ENCODE results near the gene AKAP8L. TPM values are rescaled to one million over a fixed set of nuclear protein-coding genes. Genes with fewer than 3 reads are reported as not detected.
"Not testable (repeated sequence)": the region's sequence is repeated elsewhere in the genome, so short reads cannot be mapped to it uniquely, and the experiment has no call there.

The AKAP8L gene
- total RNA-seq, 2 experiments from 2014 or later: 96.3 to 98.2 TPM

GRCh38 chr19:15419413-15420025 lies 731 bp upstream of the AKAP8L start:
- peaks cover 3% of the 10 kb centered on the region for H3K9me3 Mint-ChIP-seq
- peak overlapping the region; percentile 37 for H3K27ac Mint-ChIP-seq
- DNase-seq: no peak
- ChIA-PET CTCF (interaction anchor here (0.5 to 7.0 kb wide), 37 partner anchors 11 to 903 kb away, joined by 3 to 242 read pairs (median 4); partner anchors contain the start of genes AKAP8, BRD4, PGLYRP2 and RASAL3), POLR2A (interaction anchor here (0.5 to 6.9 kb wide), 31 partner anchors 10 to 417 kb away, joined by 3 to 108 read pairs (median 5); partner anchors contain the start of genes AKAP8, BRD4, RASAL3 and WIZ)
- peak overlapping the region; percentile 97 for H3K4me3 Mint-ChIP-seq
- H3K4me1 Mint-ChIP-seq: peaks cover 40% of the 10 kb centered on the region
- H3K36me3 Mint-ChIP-seq (ENCODE audit: low read depth): peaks cover 40% of the 10 kb centered on the region
- no peaks in the 10 kb centered on the region for H3K27me3 Mint-ChIP-seq

- Mint-ChIP-seq H3K4me1 (peaks cover 46% of the 10 kb centered on the region), H3K27ac (peak overlapping the region; percentile 97), H3K4me3 (peak overlapping the region; percentile 97), H3K36me3 (ENCODE audit: low read depth) (peaks cover 32% of the 10 kb centered on the region), H3K9me3 (no peaks in the 10 kb centered on the region), H3K27me3 (no peaks in the 10 kb centered on the region)
- CTCF ChIA-PET: interaction anchor here (0.7 to 7.0 kb wide), 22 partner anchors 8 to 326 kb away, joined by 3 to 242 read pairs (median 6); partner anchors contain the start of genes AKAP8, BRD4 and RASAL3
- POLR2A ChIA-PET: interaction anchor here (0.7 to 6.9 kb wide), 21 partner anchors 8 to 419 kb away, joined by 3 to 108 read pairs (median 8); partner anchors contain the start of genes AKAP8, BRD4, RASAL3 and WIZ
- DNase-seq: no peak
Measured at GRCh38 chr19:15418231-15418578, 583 bp downstream of the AKAP8L start.

GRCh38 chr19:15417699-15418098 lies 1.1 kb downstream of the AKAP8L start:
- peaks cover 30% of the 10 kb centered on the region for H3K36me3 Mint-ChIP-seq (ENCODE audit: low read depth)
- peak overlapping the region; percentile 97 for H3K27ac Mint-ChIP-seq
- peaks cover 50% of the 10 kb centered on the region for H3K4me1 Mint-ChIP-seq
- H3K9me3 Mint-ChIP-seq: no peaks in the 10 kb centered on the region
- ChIA-PET CTCF (interaction anchor here (1.0 to 7.0 kb wide), 4 partner anchors 47 to 240 kb away, joined by 3 to 242 read pairs (median 19); no protein-coding TSS in a partner anchor), POLR2A (interaction anchor here (1.3 to 6.9 kb wide), 9 partner anchors 12 to 140 kb away, joined by 3 to 108 read pairs (median 50); partner anchors contain the start of genes AKAP8, BRD4 and RASAL3)
- no peak for DNase-seq
- no peaks in the 10 kb centered on the region for H3K27me3 Mint-ChIP-seq
- H3K4me3 Mint-ChIP-seq: peak overlapping the region; percentile 97

GRCh38 chr19:15412832-15413231 lies 6.0 kb downstream of the AKAP8L start:
- POLR2A ChIA-PET: no interaction called here
- Mint-ChIP-seq H3K9me3 (no peaks in the 10 kb centered on the region), H3K27ac (no peak overlapping the region), H3K4me1 (peaks cover 38% of the 10 kb centered on the region), H3K27me3 (no peaks in the 10 kb centered on the region), H3K36me3 (ENCODE audit: low read depth) (peaks cover 31% of the 10 kb centered on the region), H3K4me3 (no peak overlapping the region)
- CTCF ChIA-PET: no interaction called here
- no peak for DNase-seq

GRCh38 chr19:15411351-15411750 lies 7.4 kb downstream of the AKAP8L start:
- H3K36me3 Mint-ChIP-seq (ENCODE audit: low read depth): peaks cover 30% of the 10 kb centered on the region
- CTCF ChIA-PET: interaction anchor here (0.7 to 1.0 kb wide), 2 partner anchors 24 to 32 kb away, joined by 3 read pairs; partner anchors contain the start of gene AKAP8
- not testable (repeated sequence) for H3K27me3 Mint-ChIP-seq

GRCh38 chr19:15404780-15405211 lies 14.0 kb downstream of the AKAP8L start:
- CTCF ChIA-PET: interaction anchor here (1.6 to 2.0 kb wide), 2 partner anchors 14 to 151 kb away, joined by 4 to 6 read pairs; partner anchors contain the start of gene AKAP8L
- no peaks in the 10 kb centered on the region for H3K9me3 Mint-ChIP-seq
- H3K4me1 Mint-ChIP-seq: peaks cover 17% of the 10 kb centered on the region
- no peak for DNase-seq
- POLR2A ChIA-PET: interaction anchor here (0.7 kb wide), 1 partner anchor 25 kb away, joined by 3 read pairs; the partner anchor contains the start of gene AKAP8
- H3K4me3 Mint-ChIP-seq: no peak overlapping the region
- no peaks in the 10 kb centered on the region for H3K27me3 Mint-ChIP-seq
- H3K36me3 Mint-ChIP-seq (ENCODE audit: low read depth): peaks cover 41% of the 10 kb centered on the region
- peak overlapping the region; percentile 46 for H3K27ac Mint-ChIP-seq

More at GRCh38 chr19:15411351-15411750, 7.4 kb downstream of the AKAP8L start:
- POLR2A ChIA-PET: interaction anchor here (1.5 kb wide), 1 partner anchor 32 kb away, joined by 5 read pairs; the partner anchor contains the start of gene AKAP8
- DNase-seq, H3K27ac Mint-ChIP-seq, H3K9me3 Mint-ChIP-seq, H3K4me3 Mint-ChIP-seq: not testable (repeated sequence)
- H3K4me1 Mint-ChIP-seq: peaks cover 25% of the 10 kb centered on the region

GRCh38 chr19:15404097-15404779 lies 14.6 kb downstream of the AKAP8L start:
- Mint-ChIP-seq H3K9me3 (no peaks in the 10 kb centered on the region), H3K4me1 (peaks cover 14% of the 10 kb centered on the region), H3K27me3 (no peaks in the 10 kb centered on the region), H3K4me3 (no peak overlapping the region), H3K27ac (peak overlapping the region; percentile 46), H3K36me3 (ENCODE audit: low read depth) (peaks cover 41% of the 10 kb centered on the region)
- no peak for DNase-seq
- ChIA-PET CTCF (interaction anchor here (0.5 to 2.0 kb wide), 3 partner anchors 15 to 157 kb away, joined by 3 to 6 read pairs (median 4); partner anchors contain the start of gene AKAP8L), POLR2A (interaction anchor here (0.7 kb wide), 1 partner anchor 25 kb away, joined by 3 read pairs; the partner anchor contains the start of gene AKAP8)

GRCh38 chr19:15403151-15403531 lies 15.6 kb downstream of the AKAP8L start:
- Mint-ChIP-seq H3K27me3 (no peaks in the 10 kb centered on the region), H3K9me3 (no peaks in the 10 kb centered on the region), H3K27ac (no peak overlapping the region), H3K4me1 (peaks cover 14% of the 10 kb centered on the region), H3K4me3 (no peak overlapping the region), H3K36me3 (ENCODE audit: low read depth) (peaks cover 43% of the 10 kb centered on the region)
- POLR2A ChIA-PET: no interaction called here
- CTCF ChIA-PET: no interaction called here
- DNase-seq: no peak

GRCh38 chr19:15402411-15403150 lies 16.2 kb downstream of the AKAP8L start:
- no peak overlapping the region for H3K27ac Mint-ChIP-seq
- H3K27me3 Mint-ChIP-seq: no peaks in the 10 kb centered on the region
- CTCF ChIA-PET: no interaction called here
- no peak for DNase-seq
- POLR2A ChIA-PET: no interaction called here
- H3K36me3 Mint-ChIP-seq (ENCODE audit: low read depth): peaks cover 44% of the 10 kb centered on the region
- no peaks in the 10 kb centered on the region for H3K9me3 Mint-ChIP-seq
- peaks cover 10% of the 10 kb centered on the region for H3K4me1 Mint-ChIP-seq
- no peak overlapping the region for H3K4me3 Mint-ChIP-seq

- H3K4me3 Mint-ChIP-seq: no peak overlapping the region
- DNase-seq: no peak
- ChIA-PET POLR2A (no interaction called here), CTCF (no interaction called here)
- H3K27ac Mint-ChIP-seq: no peak overlapping the region
- peaks cover 51% of the 10 kb centered on the region for H3K36me3 Mint-ChIP-seq (ENCODE audit: low read depth)
- H3K4me1 Mint-ChIP-seq: peaks cover 10% of the 10 kb centered on the region
- H3K27me3 Mint-ChIP-seq: no peaks in the 10 kb centered on the region
- no peaks in the 10 kb centered on the region for H3K9me3 Mint-ChIP-seq
Measured at GRCh38 chr19:15401397-15401710, 17.4 kb downstream of the AKAP8L start.

- no peaks in the 10 kb centered on the region for H3K27me3 Mint-ChIP-seq
- no peak overlapping the region for H3K4me3 Mint-ChIP-seq
- no peak for DNase-seq
- CTCF ChIA-PET: no interaction called here
- no peaks in the 10 kb centered on the region for H3K9me3 Mint-ChIP-seq
- peaks cover 54% of the 10 kb centered on the region for H3K36me3 Mint-ChIP-seq (ENCODE audit: low read depth)
- POLR2A ChIA-PET: no interaction called here
- no peak overlapping the region for H3K27ac Mint-ChIP-seq
- H3K4me1 Mint-ChIP-seq: peaks cover 10% of the 10 kb centered on the region
Measured at GRCh38 chr19:15400521-15401396, 18.0 kb downstream of the AKAP8L start.

GRCh38 chr19:15399635-15400034 lies 19.2 kb downstream of the AKAP8L start:
- Mint-ChIP-seq H3K4me3 (no peak overlapping the region), H3K27ac (no peak overlapping the region), H3K27me3 (no peaks in the 10 kb centered on the region), H3K9me3 (no peaks in the 10 kb centered on the region), H3K36me3 (ENCODE audit: low read depth) (peaks cover 52% of the 10 kb centered on the region), H3K4me1 (peaks cover 5% of the 10 kb centered on the region)
- ChIA-PET POLR2A (no interaction called here), CTCF (no interaction called here)
- DNase-seq: no peak
